Sigmoid colon (tissue), 4 donors: ENCODE results near the gene CTPS2.

Source experiments
- CTCF ChIP-seq, 4 experiments: fragments of 450-650 bp in 3 of 4; fragments of 200-600 bp in 1 of 4; IDR thresholded peaks; one replicate each; pipeline ENCODE4 v1.5.1; 2016 to 2019; ENCODE audit warnings: antibody characterized with exemption in 4 of 4, mild to moderate bottlenecking in 3 of 4, moderate library complexity in 2 of 4
- EP300 ChIP-seq, 4 donors: sonication (generic); formaldehyde crosslinking; IDR thresholded peaks; one replicate each; pipeline ENCODE4 v1.6.1; 2017; ENCODE audit warnings: antibody characterized with exemption in 4 of 4
- POLR2AphosphoS5 ChIP-seq, 4 donors: sonication (generic); formaldehyde crosslinking; IDR thresholded peaks; one replicate each; pipeline ENCODE4 v1.6.1; 2017; ENCODE audit warnings: antibody characterized with exemption in 4 of 4

GRCh38 chrX:16702700-16703599 lies 9.5 kb downstream of the CTPS2 start:
- no peak for TF ChIP-seq EP300 (IDR thresholded peaks at IDR 0.05)
- no peak for TF ChIP-seq CTCF (IDR thresholded peaks at IDR 0.05)
- no peak for TF ChIP-seq POLR2AphosphoS5 (IDR thresholded peaks at IDR 0.05)
